PC-9 (cell line): ENCODE data around the gene KIF4B. TPM values are rescaled to one million over a fixed set of nuclear protein-coding genes. Genes with fewer than 3 reads are reported as not detected.

ENCODE experiments used
- BruUV-seq: library from RNA; stranded (reverse); fragments of 400-500 nt; replicated peaks from 2 replicates; lab custom pipeline; 2021; lab: Mats Ljungman, UMichigan
- CTCF ChIA-PET: fragments of 300-600 bp; sonication (Branson Sonifier 250); formaldehyde crosslinking; loops from one replicate; lab custom pipeline; 2022; ENCODE audit warnings: antibody characterized with exemption; lab: Charles Lee
- POLR2A ChIA-PET: fragments of 300-600 bp; sonication (Branson Sonifier 250); formaldehyde crosslinking; loops from one replicate; lab custom pipeline; 2022; ENCODE audit warnings: antibody characterized with exemption; ENCODE audit not compliant: unreplicated experiment; lab: Charles Lee
- DNase-seq, 2 experiments: peaks; one replicate each; pipeline versions ENCODE4 v3.0.0 to v3.0.0-alpha.2; 2015 to 2022; ENCODE audit warnings: mixed read lengths in 1 of 2
- H2AFZ ChIP-seq: fragments of 200-600 bp; sonication (generic); 2 replicates; pipeline ENCODE4 v1.8.1; 2017; ENCODE audit warnings: antibody characterized with exemption
- H3F3A ChIP-seq: fragments of 200-600 bp; sonication (generic); 2 replicates; pipeline ENCODE4 v1.8.1; 2017; ENCODE audit warnings: antibody characterized with exemption, mild to moderate bottlenecking, low read depth; ENCODE audit not compliant: insufficient read depth
- H3K27ac ChIP-seq: fragments of 200-600 bp; sonication (generic); 2 replicates; pipeline ENCODE4 v1.6.1; 2016; ENCODE audit warnings: mixed run types
- H3K27me3 ChIP-seq: fragments of 200-600 bp; sonication (generic); 2 replicates; pipeline ENCODE4 v1.6.1; 2016; ENCODE audit warnings: low read depth, mixed run types; ENCODE audit not compliant: insufficient read depth
- H3K36me3 ChIP-seq: fragments of 200-600 bp; sonication (generic); 2 replicates; pipeline ENCODE4 v1.6.1; 2016; ENCODE audit warnings: low read depth, mixed run types
- H3K4me1 ChIP-seq: fragments of 200-600 bp; sonication (generic); replicated peaks from 2 replicates; pipeline ENCODE4 v1.6.1; 2016; ENCODE audit warnings: mixed run types; ENCODE audit not compliant: insufficient read depth
- H3K4me2 ChIP-seq: fragments of 200-600 bp; sonication (generic); 2 replicates; pipeline ENCODE4 v1.6.1; 2017; ENCODE audit warnings: mixed run types
- H3K4me3 ChIP-seq: fragments of 200-600 bp; sonication (generic); 2 replicates; pipeline ENCODE4 v1.6.1; 2016; ENCODE audit warnings: mixed run types
- H3K79me2 ChIP-seq: fragments of 200-600 bp; sonication (generic); 2 replicates; pipeline ENCODE4 v1.6.1; 2017; ENCODE audit warnings: low read depth, mixed run types
- H3K9me2 ChIP-seq: fragments of 200-600 bp; sonication (generic); 2 replicates; pipeline ENCODE4 v1.8.1; 2017; ENCODE audit warnings: mild to moderate bottlenecking; ENCODE audit not compliant: insufficient read depth
- H3K9me3 ChIP-seq: fragments of 200-600 bp; sonication (generic); 2 replicates; pipeline ENCODE4 v1.8.1; 2016; ENCODE audit warnings: low read depth; ENCODE audit not compliant: insufficient read depth
- H4K20me1 ChIP-seq: fragments of 200-600 bp; sonication (generic); 2 replicates; pipeline ENCODE4 v1.8.1; 2017; ENCODE audit not compliant: insufficient read depth
- EZH2 ChIP-seq: fragments of 200-600 bp; sonication (generic); IDR thresholded peaks from 2 replicates; pipeline ENCODE4 v1.8.0; 2017; ENCODE audit warnings: antibody characterized with exemption, low read depth
- intact Hi-C: fragments of 100-400 bp; cut with micrococcal nuclease; formaldehyde crosslinking; loops from one replicate; pipeline ENCODE4 v1.10.0; 2022; ENCODE audit not compliant: unreplicated experiment
- total RNA-seq: library from RNA; stranded (reverse); gene quantifications from 2 replicates; pipeline ENCODE4 v1.2.3, GENCODE V29; 2021
- TF ChIP-seq, protein P1 (sequence below): fragments of 200-600 bp; sonication (generic); conservative IDR thresholded peaks from 2 replicates; pipeline ENCODE4 v1.6.1; 2017; ENCODE audit warnings: mixed run types, antibody characterized with exemption, mild to moderate bottlenecking, moderate library complexity

KIF4B gene
- total RNA-seq, 1 experiment from 2014 or later = not detected

DNA sequence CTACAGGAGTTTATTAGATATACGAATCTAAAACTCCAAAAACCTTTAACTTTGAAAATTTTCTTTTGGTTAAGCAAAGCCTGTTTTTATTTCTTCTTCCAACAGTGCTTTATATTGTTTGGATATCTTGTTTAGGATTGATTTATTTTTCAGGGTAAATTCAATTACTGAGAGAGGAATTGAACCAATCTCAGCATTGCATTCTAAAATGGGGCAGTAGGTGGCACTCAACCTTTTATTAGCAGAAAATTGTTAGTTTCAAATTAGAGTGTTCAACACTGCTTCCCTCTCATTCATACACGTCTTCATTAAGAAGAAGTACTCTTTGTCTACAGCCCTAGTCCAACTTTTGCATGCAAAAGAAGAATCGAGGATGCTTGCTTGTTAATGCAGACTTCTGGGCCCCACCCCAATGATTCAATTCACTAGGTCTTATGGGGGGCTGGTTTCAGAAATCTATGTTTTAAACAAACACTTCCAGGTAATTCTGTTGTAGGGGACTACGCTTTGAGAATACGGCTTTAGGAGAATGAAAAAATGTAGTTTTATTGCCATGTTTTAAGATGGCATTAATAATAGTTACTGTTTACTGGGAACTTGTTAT is 46.0 kb upstream of the KIF4B start:
- CTCF ChIA-PET = no interaction called here
- intact Hi-C loops = loop anchor here (2.0 kb wide), 1 partner anchor 61 kb away; no protein-coding TSS in a partner anchor

DNA sequence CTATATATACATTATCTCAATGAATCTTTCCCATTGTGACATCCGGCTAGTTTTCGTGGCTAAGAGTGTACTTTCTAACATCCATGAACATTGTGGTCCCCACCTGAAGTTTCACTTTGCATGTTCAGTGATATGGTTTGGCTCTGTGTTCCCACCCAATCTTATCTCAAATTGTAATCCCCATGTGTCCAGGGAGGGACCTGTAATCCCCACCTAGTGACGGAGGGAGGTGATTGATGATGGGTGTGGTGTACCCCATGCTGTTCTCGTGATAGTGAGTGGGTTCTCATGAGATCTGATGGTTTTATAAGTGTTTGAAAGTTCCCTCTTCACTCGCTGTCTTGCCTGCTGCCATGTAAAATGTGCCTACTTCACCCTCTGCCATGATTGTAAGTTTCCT is 44.6 kb upstream of the KIF4B start:
- intact Hi-C loops = no loop called here
- Histone ChIP-seq H3K27ac (no peak overlapping the region), H3K4me3 (no peak overlapping the region), H3K36me3 (peaks cover 9% of the 10 kb centered on the region; the same call in 1 of the 2 replicates), H4K20me1 (0 out of 2 replicates have a peak, but pooled peaks cover under 1% of the 10 kb centered on the region), H3K9me2 (no peaks in the 10 kb centered on the region), H3K4me1 (no peaks in the 10 kb centered on the region), H2AFZ (no peak overlapping the region), H3K79me2 (no peaks in the 10 kb centered on the region), H3K9me3 (no peaks in the 10 kb centered on the region), H3F3A (peaks cover 4% of the 10 kb centered on the region; the same call in 1 of the 2 replicates), H3K27me3 (no peaks in the 10 kb centered on the region), H3K4me2 (no peak overlapping the region)
- no peak for TF ChIP-seq EZH2
- DNase-seq = no peak
- no TSS peak for BruUV-seq
- ChIA-PET POLR2A (no interaction called here), CTCF (no interaction called here)

More for the DNA sequence above, 46.0 kb upstream of the KIF4B start:
- H3K27ac ChIP-seq = no peak overlapping the region
- H3K4me1 ChIP-seq = no peaks in the 10 kb centered on the region
- peaks cover 4% of the 10 kb centered on the region for H3F3A ChIP-seq
- no peaks in the 10 kb centered on the region for H3K27me3 ChIP-seq
- TF ChIP-seq EZH2 = no peak
- TF ChIP-seq, protein P1, sequence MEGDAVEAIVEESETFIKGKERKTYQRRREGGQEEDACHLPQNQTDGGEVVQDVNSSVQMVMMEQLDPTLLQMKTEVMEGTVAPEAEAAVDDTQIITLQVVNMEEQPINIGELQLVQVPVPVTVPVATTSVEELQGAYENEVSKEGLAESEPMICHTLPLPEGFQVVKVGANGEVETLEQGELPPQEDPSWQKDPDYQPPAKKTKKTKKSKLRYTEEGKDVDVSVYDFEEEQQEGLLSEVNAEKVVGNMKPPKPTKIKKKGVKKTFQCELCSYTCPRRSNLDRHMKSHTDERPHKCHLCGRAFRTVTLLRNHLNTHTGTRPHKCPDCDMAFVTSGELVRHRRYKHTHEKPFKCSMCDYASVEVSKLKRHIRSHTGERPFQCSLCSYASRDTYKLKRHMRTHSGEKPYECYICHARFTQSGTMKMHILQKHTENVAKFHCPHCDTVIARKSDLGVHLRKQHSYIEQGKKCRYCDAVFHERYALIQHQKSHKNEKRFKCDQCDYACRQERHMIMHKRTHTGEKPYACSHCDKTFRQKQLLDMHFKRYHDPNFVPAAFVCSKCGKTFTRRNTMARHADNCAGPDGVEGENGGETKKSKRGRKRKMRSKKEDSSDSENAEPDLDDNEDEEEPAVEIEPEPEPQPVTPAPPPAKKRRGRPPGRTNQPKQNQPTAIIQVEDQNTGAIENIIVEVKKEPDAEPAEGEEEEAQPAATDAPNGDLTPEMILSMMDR = peak; percentile 73
- H3K79me2 ChIP-seq = no peaks in the 10 kb centered on the region
- H3K9me3 ChIP-seq = no peaks in the 10 kb centered on the region
- no peak overlapping the region for H3K4me2 ChIP-seq
- peaks cover 14% of the 10 kb centered on the region; the same call in 1 of the 2 replicates for H3K36me3 ChIP-seq
- BruUV-seq = no TSS peak
- no peaks in the 10 kb centered on the region for H3K9me2 ChIP-seq
- DNase-seq = no peak
- no peak overlapping the region for H3K4me3 ChIP-seq
- POLR2A ChIA-PET = no interaction called here
- no peak overlapping the region for H2AFZ ChIP-seq
- H4K20me1 ChIP-seq = peaks cover 6% of the 10 kb centered on the region; the same call in 1 of the 2 replicates

DNA sequence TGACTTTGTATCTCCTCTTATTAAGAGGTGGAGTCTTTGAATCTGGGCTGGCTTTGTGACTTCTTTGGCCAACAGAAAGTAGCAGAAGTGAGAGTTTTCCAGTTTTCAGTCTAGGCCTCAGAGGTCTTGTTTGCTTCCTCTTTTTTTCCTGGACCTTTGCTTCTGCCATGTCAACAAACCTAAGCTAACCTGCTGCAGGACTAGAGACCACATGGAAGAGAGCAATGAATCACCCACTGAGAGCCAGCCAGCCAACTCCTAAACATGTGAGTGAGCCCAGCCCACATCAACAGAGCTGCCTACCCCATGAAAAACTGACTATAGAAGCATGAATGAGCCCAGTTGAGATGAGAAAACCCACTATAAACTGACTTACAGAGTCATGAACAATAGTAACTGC is 42.8 kb upstream of the KIF4B start:
- no TSS peak for BruUV-seq

DNA sequence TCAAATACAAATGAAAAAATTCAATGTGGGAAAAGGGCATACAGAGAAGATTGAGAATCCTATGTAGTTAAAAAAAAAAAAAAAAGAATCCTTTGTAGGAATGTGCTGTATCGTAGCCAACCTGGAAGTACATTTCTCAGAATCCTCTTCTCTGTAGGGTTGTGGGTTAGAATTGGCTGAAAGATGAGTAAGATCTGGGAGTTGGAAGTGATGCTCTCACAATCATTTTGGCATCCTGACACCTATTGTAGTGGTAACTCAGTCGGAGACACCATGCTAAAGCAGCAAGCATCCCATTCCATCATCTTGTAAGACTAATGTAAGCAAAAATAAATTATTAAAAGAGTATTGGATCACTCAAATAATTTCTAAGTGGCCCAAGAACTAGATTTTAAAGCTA is 42.1 kb upstream of the KIF4B start:
- no TSS peak for BruUV-seq
- intact Hi-C loops = no loop called here
- POLR2A ChIA-PET = no interaction called here

More for the DNA sequence above, 42.8 kb upstream of the KIF4B start:
- Histone ChIP-seq H3K4me2 (no peak overlapping the region), H3F3A (peaks cover 4% of the 10 kb centered on the region; the same call in 1 of the 2 replicates), H3K9me3 (no peaks in the 10 kb centered on the region), H2AFZ (no peak overlapping the region), H3K4me1 (no peaks in the 10 kb centered on the region), H3K36me3 (peaks cover 9% of the 10 kb centered on the region; the same call in 1 of the 2 replicates), H3K27ac (no peak overlapping the region), H3K27me3 (no peaks in the 10 kb centered on the region), H4K20me1 (no peaks in the 10 kb centered on the region), H3K79me2 (no peaks in the 10 kb centered on the region), H3K4me3 (no peak overlapping the region), H3K9me2 (no peaks in the 10 kb centered on the region)
- no peak for DNase-seq
- CTCF ChIA-PET = interaction anchor here (0.7 to 2.3 kb wide), 2 partner anchors 13 to 34 kb away, joined by 5 to 14 read pairs; no protein-coding TSS in a partner anchor
- POLR2A ChIA-PET = no interaction called here
- intact Hi-C loops = no loop called here
- no peak for TF ChIP-seq EZH2

More for the DNA sequence above, 42.1 kb upstream of the KIF4B start:
- Histone ChIP-seq H3K4me2 (no peak overlapping the region), H3K4me3 (no peak overlapping the region), H3K27ac (no peak overlapping the region), H3K9me3 (no peaks in the 10 kb centered on the region), H3K27me3 (no peaks in the 10 kb centered on the region), H3F3A (peaks cover 4% of the 10 kb centered on the region; the same call in 1 of the 2 replicates), H3K9me2 (no peaks in the 10 kb centered on the region), H3K79me2 (no peaks in the 10 kb centered on the region), H3K36me3 (peaks cover 9% of the 10 kb centered on the region; the same call in 1 of the 2 replicates), H3K4me1 (no peaks in the 10 kb centered on the region), H4K20me1 (no peaks in the 10 kb centered on the region), H2AFZ (no peak overlapping the region)
- TF ChIP-seq EZH2 = no peak
- TF ChIP-seq, protein P1 = no peak
- no peak for DNase-seq
- CTCF ChIA-PET = interaction anchor here (0.6 to 2.3 kb wide), 3 partner anchors 14 to 289 kb away, joined by 5 to 14 read pairs (median 5); no protein-coding TSS in a partner anchor
